Activated T-cell treated with anti-CD3 and anti-CD28 coated beads for 4 hours (primary cell): Measurements from ENCODE around the gene MIPEP.
"Not testable (repeated sequence)": the region's sequence is repeated elsewhere in the genome, so short reads cannot be mapped to it uniquely, and the experiment has no call there.

ENCODE experiments used
- DNase-seq: peaks from one replicate; pipeline ENCODE4 v3.0.0-alpha.2; 2020

Gene MIPEP

DNA sequence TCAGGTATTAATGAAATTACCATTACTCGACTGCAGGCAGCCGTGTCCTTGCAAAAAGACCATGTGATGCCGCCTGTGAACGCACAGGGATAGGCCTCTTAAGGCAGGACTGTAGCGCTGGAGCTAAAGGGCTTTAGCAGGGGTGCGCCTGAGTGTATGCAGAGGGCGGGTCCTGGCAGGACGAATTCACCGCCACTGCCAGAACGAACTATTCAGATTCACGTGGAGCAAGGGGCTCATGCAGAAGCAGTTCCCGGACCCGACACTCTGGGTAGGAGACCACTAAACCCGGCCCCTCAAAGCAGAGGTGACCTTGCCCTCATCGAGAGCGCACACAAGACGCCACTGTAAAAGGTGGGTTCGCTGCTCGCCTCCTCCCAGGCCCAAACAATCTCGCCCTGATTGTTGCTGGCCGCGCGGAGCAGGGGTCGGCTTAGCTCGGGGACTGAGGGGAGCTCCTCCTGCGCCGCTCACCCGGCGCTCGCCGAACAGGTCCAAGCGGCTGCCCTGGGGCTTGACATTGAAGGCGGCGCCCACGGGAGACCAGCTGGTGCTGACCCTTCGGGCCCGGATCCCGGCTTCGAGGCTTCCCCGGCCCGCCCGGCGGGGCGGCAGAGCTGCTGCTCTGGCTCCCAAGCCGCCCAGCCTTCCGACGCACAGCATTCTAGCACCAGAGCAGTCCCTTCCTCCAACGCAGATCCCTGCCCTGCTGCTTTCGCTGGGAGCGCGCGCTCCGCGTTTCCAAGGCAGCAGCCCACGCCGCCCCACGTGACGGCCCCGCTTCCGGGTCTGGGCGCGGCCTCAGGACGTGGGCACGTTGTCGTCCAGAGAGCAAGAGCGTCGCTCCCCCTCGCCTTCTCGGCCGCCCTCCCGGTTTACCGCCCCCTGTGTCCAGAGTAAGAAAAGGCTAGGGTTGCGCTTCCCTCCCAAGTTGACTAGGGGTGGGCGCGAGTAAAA, at the start of gene MIPEP:
Gene MIPEP (minus strand): TSS at position 743 of the 957 bp plus-strand sequence. CDS start 80 bp downstream, at position 663.
- DNase-seq, result peak; percentile 89

DNA sequence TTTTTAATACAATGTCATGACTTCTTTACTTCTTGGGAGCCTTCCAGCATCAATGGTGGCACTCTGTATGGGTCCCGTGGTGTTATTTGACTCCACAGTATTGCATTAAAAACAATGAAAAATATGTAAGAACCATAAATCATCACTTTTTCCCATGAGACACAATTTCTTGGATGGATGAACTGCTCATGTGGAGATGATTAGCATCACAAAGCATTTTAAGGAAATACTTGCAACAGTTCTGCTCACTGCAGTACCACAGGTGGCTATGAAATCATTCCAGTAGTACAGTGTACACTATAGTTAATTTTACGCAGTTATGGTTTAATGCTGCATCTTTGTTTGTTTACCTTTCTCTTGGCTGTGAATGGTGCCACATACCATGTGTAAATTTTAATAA, 45.3 kb upstream of the MIPEP start:
- DNase-seq, result no peak

DNA sequence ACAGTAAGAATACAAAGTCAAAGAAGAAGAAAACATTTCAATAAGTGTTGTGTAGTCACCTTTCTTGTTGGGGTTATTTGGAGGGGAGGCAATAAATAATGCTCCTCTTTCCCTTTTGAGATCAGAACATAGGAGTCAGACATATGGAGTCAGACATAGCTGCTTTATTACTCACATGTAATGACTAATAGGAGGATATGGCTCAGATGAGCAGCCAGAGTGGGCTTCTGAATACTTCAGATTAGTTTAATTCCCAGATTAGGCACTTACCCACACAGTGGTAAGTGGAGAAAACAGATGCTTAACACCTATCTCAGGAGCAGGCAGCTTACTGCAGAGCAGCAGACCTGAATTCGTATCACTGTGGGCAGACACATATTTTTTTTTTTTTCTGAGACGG, 39.8 kb upstream of the MIPEP start:
- DNase-seq, result no peak

DNA sequence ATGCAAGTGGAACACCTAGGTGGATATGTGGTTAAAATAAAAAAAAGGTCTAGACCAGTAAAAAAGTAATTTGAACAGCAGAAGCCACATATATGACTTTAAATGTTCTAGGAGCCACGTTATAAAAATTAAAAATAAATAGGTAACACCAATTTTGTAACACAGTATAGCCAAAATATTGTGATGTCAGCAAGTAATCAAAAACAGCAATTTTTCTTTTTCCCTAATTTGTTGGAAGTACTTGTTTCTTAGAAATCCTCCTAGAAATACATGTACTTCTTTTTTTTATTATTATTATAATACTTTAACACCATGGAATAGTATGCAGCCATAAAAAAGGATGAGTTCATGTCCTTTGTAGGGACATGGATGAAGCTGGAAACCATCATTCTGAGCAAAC, 33.8 kb upstream of the MIPEP start:
- no peak for DNase-seq

DNA sequence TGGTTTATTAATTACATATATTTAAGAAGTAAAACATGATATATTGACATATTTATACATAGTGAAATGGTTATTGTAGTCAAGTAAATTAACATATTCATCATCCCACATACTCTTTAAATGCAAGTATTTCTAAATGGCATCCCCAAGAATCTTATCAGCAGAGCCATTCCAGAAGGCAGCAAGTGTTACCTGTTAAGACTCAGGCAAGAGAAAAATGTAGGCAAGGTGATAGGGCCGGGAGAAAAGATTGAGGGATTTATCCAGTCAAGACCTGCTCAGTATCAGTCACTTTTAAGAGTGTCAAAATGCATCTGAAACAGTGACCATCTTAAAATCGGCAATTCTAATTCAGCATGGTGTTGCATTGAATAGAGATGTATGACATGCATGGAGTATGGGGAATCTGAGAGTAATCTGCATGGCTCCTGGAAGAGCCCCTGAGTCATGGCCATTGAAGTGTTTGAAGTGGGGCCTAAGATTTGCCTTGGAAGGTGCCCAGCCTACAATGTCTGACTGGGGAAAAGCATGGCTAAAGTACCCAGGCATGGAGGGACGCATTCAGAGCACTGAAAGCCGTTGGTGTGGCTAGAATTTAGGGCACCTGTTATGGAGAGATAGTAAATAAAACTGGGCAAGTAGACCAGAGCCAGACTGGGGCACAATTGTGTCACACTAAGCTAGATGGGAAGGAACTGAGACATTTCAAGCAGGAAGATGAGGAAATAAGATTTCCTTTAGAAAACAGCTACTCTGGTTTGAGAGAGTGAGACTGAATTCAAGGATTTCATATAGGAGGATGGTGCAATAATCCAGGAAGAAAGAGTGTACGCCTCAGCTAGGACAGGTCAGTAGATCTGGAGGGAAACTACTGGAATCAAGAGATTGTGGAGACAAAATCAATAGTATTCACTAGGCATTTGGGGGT, 33.1 kb upstream of the MIPEP start:
- DNase-seq, result no peak

DNA sequence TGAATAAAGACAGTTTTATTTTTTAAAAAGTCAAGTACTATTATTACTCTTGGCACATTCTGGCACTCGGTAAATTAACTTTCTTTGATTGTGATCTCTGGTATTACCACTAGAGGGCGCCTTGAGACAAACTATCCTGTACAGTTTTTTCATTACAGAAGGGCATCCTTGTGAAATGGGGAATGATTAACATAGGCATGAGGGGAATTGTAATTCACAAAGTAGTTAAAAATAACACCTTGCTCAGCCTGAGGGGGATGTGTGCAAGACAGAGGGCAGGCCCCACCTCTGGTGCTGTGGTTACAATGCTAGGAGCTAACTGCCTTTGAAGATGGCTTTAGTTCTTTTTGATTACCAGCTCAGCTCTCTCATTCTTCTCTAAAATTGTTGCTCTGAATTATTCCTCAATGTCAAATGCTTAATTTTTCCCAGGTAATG, 32.3 kb upstream of the MIPEP start:
- no peak for DNase-seq

DNA sequence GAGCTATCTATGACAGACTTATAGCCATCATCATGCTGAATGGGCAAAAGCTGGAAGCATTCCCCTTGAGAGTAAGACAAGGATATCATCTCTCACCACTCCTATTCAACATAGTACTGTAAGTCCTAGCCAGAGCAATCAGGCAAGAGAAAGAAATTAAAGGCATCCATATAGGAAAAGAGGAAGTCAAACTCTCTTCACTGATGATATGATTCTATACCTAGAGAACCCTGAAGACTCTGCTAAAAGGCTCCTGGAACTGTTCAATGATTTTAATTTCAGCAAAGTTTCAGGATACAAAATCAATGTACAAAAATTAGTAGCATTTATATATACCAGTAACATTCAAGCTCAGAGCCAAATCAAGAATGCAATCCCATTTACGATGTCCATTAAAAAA, 29.8 kb upstream of the MIPEP start:
- no peak for DNase-seq

DNA sequence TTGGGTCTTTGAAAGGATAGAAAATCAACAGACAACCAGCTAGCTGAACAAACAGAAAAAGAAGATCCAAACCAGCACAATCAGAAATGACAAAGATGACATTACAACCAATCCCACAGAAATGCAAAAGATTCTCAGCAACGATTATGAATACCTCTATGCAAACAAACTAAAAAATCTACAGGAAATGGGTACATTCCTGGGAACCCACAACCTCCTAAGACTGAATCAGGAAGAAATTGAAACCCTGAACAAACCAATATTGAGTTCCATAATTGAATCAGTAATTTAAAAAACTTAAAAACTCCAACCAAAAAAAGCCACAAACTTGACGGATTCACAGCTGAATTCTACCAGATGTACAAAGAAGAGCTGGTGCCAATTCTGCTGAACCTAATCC, 29.0 kb upstream of the MIPEP start:
- DNase-seq, result no peak

DNA sequence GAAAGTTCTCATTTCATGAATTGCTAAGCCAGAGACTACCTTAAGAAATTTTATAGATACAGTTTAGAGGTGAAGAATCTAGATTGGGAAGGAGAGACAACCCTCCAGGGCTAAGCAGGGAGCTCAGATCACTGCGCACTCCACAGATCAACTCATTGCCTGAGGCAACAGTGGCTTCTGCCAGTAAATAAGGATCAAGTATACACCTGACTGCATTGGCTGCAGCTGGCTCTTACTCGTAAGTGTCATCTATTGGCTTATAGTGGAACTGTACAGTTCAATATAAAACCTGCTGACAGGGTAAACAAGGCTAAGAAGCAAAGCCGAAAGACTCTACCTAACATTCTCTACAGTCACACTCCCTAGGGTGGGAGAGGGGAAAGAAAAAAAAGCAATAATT, 26.1 kb upstream of the MIPEP start:
- DNase-seq, result no peak

DNA sequence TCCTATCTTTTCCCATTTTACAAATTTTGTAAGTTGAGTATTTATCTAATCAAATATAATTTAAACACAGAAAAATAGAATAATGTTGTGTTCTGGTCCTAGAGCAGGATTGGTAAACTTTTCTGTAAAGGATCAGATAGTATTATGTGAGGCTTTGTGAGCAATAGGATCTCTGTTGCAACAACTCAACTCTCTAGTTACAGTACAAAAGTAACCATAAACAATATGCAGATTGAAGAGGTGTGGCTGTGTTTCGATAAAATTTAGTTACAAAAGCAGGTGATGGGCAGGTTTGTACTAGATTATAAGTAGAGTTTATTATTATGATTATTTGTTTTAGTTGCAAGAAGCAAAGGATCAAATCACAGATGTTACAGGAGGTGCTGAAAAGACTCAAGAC, 23.3 kb upstream of the MIPEP start:
- no peak for DNase-seq

DNA sequence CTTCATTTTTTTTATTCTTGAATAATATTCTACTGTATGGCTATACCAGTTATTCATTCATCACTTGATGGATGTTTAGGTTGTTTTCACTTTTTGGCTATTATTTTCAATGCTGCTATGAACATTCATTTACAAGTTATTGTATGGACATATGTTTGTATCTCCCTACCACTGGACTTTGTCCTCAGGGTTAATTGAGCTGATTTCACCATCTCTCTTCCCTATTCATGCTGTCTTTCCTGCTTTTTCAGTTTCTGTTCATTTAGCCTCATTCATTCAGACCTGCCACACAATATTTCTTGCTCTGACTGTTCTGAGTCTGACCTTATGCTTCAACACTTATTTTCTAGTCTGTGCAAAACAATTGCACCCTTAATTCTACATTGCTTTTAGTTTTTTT, 20.4 kb upstream of the MIPEP start:
- DNase-seq, result no peak

DNA sequence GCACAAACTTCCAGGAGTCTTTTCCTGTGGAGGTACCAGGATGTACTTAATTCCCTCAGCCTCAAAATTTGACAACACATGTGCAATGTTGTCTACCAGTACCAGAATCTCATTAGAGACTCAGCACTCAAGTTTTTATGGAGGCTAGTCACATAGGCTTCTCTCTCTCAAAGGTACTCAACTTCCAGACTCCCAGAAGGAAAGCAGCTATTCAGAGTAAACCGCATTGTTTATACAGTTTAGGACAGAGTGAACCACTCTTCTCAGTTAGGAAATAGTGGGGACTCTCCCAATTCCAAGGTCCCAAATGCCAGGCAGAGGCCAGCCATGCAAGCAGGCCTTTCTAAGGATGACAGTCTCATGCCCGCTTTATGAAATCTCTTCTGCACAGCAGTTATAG, 16.6 kb upstream of the MIPEP start:
- DNase-seq, result no peak

DNA sequence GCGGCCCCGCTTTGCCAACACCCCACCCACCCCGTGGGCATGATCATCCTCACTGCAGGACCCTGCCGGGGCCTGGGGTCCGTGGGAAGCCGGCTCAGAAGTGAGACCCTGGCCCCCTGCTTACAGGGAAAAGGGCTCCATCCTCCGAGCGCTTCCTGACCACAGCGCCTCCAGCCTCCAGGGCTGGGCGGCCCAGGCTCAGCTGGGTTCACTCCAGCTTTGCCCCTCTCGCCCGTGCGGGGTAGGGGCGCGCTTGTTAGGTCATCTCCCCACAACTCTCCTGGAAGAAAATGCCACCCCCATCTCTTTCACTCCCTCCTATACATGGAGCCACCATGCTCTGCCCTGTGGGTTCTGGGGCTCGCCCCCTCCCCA, 14.7 kb upstream of the MIPEP start:
- DNase-seq, result no peak

DNA sequence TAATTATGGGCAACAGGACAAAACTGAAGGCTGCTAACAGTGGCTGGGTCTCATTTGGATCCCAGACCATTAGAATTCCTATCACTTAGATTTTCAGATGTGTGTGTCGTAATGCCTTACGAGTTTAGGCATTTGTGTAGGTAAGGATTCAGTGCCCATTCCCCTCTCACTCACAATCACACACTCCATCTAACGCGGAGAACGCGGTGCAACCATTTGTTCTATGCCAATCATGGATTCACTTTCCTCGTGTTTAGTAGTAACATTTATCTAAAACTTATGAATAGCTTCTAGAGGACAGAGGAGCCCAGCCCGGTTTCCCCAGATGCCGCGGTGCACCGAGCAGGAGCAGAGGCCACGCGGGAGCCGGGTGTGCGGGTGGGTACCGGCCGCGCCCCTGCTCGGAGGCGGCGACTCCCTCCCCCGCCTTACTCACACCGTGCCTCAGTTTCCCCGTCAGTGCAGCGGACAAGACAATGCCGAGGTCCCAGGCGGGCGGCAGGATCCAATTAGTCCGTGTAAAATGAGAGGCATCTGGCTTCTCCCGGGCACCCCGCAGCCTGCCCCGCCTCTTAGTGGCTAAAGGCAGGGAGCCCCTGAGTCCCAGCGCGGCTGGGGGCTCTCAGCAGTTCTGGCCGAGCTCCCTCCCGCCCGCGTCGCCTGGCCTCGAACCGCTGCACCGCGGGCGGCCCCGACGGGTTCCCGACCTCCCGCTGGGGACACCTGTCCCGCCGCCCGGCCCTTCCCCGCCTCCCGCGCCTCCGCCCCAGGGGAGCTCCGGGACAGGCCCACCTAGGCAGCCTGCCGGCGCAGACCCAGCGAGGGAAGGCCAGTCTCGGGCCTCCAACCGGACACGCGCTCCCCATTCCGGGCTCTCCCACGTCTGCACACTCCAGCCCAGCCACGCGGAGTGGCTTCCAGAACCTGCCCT, 14.0 kb upstream of the MIPEP start:
- no peak for DNase-seq

DNA sequence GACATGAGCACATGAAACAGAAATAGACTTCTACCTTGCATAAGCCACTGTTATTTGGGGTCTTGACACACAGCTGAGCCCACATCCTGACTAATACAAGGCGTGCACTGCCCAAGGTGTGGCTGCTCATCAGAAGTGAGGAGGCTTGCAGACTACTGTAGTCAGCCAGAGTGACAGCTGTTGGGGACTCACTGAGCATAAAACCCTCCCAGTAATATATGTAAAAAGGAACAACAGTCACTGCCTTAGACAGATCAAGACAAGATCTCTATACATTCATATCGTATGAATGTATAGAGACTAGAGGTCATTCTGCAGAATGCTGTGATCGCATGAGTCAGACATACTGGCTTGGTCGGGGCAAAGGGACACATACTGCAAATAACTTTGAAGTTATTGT, 12.2 kb upstream of the MIPEP start:
- DNase-seq, result no peak

DNA sequence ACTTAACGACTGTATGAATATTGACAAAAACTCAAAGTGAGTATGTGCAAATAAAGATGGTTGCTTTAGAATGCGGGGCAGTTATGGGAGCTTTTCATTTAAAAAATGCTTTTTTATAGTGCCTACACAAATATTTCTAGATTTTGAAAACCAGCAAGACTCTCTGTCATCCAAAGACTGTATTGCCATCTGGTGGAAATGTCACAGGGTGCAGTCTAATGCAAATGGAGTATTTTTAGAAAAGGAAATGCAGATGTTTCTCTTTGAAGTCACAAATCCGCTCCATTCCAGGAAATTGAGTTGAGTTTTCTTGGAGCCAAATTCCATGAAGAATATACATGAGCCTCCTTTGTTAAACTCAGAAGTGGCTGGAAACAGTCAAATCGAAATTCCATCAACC, 10.4 kb upstream of the MIPEP start:
- peak; percentile 17 for DNase-seq

DNA sequence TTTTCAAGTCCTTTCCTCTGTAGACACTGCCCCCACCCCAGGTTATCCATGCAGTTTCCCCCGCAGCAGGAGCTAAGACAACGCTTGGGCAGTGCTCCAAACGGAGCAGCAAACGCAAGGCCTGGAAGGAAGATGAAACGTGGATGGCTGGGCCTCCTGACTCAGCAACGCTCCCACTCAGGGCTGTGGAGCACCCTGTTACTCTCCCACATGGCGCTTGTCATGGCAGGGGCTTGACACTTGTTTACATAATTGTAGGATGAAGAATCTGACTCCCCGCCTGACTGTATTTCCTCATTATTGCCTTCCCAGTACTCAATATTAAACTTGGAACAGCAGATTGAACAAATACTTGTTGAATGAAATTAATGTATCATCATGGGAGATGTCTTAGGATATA, 8.9 kb upstream of the MIPEP start:
- DNase-seq, result no peak

DNA sequence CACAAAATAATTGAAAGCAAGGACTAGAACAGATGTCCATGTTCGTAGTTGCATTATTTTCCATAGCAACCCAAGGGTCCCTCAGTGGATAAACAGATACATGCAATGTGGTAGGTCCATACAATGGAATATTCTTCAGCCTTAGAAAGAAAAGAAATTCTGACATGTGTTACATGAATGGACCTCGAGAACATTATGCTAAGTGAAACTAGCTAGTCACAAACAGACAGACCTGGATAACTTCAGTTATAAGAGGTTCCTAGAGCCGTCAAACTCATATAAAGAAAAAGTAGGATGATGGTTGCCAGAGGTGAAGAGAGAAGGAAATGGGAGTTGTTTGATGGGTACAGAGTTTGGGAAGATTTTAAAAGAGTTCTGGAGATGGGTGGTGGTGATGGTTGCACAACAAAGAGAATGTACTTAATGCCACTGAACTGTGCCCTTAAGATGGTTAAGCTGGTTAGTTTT, 8.3 kb upstream of the MIPEP start, which contains the start of gene C1QTNF9B:
Gene C1QTNF9B (minus strand): TSS at position 51 of the 468 bp plus-strand sequence.
- DNase-seq, result not testable (repeated sequence)

DNA sequence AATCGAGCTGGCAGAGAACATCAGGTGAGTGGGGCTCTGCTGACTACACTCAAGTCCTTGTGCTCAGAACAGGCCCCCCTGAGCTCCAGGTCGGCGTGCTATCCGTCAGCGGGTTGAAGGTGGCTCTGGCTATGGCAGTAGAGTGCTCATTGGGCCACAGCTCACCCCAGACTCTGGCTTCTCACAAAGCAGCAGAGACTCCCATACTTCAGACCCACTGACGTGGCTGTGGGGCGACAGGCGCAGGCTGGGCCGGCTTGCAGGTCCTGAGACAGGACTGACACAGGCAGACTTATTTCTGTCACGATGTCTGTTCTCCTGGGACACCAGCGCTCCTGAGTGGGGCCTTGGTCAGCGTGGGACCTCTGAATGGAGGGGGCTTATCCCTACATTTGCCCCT, 5.5 kb upstream of the MIPEP start:
- not testable (repeated sequence) for DNase-seq

DNA sequence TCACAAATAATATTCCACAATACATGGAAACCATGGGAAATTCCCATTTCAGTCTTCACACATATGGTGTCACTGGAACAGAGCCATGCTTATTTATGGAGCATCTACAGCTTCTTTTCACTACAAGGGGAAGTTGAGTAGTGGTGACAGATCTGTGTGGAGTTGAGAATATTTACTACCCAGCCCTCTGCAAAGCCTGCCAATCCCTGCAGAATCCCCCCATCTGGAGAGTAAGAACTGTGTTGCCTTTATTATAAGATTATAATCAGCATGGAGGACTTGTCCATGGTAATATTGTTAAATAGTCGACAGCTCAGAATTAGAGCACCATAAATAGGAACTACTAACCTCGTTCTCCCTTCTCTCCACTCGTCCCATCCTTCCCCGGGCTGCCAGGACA, 4.6 kb upstream of the MIPEP start:
- not testable (repeated sequence) for DNase-seq

DNA sequence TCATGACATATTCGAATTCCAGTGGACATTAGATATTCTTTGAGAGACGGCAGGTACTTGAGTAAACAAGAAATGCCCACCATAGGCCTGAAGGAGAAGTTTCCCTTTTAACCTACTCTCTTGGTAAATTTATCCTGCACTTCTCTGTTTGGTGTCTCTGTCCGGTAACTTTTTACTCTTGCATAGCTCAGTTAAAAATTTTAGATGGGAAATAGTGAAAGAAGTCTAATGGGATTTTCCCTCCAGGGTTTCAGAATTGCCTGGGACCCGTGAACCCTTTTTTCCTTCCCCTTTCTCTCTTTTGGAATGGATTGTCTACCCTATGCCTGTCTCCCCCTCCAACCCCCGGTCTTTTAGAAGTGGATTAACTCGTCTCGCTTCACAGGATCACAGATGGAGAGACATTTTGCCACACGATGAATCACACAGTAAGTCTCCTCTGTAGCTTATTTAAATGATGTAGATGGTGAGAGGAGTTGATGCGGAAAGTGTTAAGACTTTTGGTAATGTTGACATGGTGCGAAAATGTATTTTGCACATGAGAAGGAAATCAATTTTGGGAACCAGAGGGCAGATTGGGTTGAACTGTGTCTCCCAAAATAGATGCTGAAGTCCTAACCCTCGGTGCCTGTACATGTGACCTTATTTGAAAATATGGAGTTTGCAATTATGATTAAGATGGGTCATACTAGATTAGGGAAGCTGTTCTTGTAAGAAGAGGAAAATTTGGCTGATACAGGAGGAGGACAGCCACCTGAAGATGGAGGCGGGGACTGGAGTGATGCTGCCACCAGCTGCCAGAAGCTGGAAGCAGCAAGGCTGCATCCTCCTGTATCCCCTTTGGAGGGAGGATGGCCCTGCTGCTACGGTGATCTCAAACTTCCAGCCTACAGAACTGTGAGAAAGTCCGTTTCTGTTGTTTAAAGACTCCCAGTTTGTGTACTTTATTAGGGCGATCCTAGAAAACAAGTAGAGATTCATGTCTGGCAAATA, 711 bp upstream of the MIPEP start:
- DNase-seq, result no peak
